Stimulated activated CD4-positive, alpha-beta T cell treated with anti-CD3 and anti-CD28 coated beads, Interleukin-12 subunit alpha, Interleukin-12 subunit beta, amount 100 ng/mL, for 24 hours (primary cell): ENCODE data around the gene ERBB4.

Source experiments
- DNase-seq, 2 experiments: peaks; one replicate each; pipeline ENCODE4 v3.0.0-alpha.2; 2020; ENCODE audit warnings: low read depth in 2 of 2

Gene ERBB4

GRCh38 chr2:212538305-212539071 lies at the start of gene ERBB4:
ERBB4 (minus strand) TSS chr2:212538802; CDS start chr2:212538530, 272 bp downstream.
- DNase-seq = no peak

DNA sequence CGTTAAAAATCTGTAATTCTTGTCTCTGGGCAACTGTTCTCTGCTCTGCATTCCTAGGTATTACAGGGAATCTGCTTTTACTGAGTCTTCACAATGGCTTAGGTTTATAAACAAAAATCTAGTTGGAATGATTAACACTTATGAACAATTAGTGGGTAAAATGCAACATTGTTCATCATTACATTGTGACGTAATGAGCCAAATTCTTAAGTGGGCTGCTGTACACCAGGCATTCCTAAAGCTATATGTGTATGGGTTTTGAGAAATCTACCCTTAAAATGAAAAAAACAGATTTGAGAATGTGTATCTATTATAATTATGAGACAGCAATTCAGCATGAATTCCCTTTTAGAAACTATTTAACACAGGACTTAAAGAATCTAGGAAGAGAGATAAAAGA lies 41.5 kb upstream of the ERBB4 start:
- DNase-seq = no peak

DNA sequence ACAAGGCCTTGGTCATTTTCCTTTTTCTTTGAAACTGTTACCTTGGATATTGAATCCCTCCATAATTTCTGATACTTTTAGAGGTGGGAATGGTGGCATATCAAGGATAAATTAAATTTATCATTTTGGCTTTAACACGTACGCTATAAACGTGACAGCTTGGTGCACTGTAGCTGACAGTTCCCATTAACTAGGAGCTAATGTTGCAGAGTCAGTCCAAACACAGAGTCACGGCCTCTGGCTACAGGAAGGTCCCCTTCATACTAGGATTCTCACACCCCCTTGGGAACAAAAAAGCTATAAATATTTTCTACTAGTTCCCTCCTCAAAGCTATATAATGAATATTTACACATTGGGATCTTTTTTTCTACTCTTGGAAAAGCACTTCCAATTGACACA lies 17.7 kb upstream of the ERBB4 start:
- DNase-seq = no peak

DNA sequence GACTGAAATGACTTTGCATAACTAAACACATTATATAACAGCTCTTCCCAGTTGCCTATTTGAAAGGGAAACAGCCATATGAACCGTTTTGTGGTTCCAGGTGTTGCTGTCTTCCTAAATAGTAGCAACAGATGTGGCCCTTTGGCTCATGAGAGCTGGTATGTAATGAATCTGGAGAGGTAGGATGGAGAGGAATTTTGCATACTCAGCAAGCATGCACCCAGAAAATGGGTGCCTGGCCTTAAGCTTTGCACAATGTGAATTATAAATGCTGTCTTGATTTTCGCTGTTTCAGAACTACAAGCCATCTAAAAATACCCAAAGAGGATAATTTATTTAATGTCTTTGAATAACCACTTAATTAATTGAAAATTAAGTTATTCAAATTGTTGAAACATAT lies 15.6 kb upstream of the ERBB4 start:
- DNase-seq = no peak

DNA sequence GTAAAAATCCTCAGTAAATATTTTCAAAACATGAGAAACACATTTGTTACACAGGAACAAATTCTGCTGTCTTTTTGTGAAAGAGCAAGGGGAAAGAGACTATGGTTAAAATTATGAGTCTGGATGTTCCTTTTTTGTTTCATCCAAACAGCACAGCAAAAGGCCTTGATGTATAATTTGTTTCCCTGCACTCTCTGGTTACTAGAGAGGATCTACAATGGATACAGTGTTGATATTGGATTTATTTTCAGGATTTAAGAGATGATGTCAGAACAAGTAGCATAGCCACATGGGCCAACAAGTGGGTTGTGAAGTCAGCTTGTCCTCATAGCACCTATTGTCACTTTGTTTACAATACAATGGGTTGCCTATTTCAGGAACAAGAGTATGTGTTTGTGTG lies 11.3 kb upstream of the ERBB4 start:
- no peak for DNase-seq

DNA sequence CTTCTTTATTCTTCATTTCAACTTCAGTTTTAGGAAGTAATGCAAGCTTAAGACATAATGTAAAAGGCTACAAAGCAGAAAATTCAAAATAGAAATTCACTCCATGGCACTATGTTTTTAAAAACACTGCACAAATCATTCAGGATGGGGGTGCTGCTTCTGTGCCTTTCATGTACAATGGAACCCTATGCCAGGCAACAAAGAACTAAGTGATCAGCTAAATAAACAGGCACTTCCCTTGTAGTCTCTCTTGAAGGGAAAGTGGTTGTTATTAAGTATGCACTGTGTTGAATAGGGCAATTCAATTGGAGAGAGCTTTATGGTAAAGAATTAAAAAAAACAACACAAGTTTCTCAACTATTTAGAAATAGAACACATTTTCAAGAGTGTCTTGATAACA lies 10.9 kb upstream of the ERBB4 start:
- DNase-seq = no peak

DNA sequence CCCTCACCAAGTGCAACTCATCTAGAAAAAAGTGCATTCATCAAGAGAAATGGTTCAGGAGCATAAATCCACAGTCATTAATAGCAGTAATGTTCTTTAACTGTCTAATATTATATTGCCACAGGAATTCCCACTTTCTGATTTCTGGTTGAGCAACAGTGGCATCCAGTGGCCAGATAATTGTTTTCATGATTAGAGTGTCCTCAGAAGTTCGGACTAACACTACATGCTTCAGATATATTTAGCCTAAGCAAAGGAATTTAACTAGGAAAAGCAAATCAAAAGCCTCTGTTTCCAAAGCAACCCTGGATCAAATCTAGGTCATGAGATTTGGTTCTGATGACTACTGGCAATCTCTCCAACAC lies 9.8 kb upstream of the ERBB4 start:
- no peak for DNase-seq

DNA sequence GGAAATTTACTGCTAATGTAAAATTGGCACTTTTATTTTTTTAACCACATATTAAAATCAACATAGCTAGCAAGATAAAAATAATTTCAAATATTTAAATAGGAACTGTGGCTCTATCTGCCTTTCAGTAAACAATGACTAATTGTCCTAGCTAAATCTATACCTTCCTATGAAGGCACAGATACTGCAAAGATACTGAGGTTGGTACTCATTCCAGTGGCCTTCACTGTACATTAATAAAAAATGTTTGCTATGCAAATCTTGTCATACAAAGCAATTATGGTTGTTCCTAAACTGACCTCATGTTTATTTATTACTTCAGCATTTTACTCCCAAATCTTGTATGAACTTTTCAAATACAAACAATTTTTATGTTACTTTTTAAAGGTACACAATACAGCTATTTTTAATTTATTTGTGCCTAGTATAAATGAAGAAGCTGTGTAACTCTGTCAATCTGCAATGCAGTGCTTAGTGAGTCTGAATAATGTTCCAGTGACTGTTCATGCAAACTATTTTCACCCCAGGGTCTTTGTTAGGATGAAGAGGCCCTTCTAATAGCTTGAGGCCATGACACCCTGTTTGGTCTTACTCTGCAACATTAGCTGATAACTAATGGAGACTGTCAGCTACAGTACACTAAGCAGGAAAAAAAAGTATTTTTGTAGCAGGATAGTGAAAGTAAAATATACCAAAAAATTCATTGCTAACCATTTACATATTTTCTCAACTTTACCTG lies 9.3 kb upstream of the ERBB4 start:
- DNase-seq = no peak

DNA sequence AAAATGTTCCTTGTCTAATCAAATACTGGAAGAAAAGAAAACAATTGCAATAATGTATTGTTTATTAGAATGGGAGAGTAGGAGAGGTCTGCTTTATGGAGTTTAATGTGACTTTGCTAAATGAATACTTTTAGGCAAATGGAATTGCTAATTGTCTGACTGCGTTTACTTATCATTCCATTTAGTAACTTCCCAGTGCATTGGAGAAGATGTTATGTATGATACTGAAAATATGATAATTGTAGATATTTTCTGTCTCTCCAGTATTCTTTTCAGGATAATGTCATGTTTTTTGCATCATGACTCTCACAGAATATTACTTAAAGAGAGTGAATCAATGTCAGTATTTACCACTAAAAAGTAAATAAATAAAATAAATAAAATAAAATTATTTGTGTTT lies 8.1 kb upstream of the ERBB4 start:
- DNase-seq = no peak

- no peak for DNase-seq
These were observed 1.7 kb upstream of the ERBB4 start for GRCh38 chr2:212540341-212540740.

- no peak for DNase-seq
These were observed 674 bp upstream of the ERBB4 start for GRCh38 chr2:212539072-212539880.

DNA sequence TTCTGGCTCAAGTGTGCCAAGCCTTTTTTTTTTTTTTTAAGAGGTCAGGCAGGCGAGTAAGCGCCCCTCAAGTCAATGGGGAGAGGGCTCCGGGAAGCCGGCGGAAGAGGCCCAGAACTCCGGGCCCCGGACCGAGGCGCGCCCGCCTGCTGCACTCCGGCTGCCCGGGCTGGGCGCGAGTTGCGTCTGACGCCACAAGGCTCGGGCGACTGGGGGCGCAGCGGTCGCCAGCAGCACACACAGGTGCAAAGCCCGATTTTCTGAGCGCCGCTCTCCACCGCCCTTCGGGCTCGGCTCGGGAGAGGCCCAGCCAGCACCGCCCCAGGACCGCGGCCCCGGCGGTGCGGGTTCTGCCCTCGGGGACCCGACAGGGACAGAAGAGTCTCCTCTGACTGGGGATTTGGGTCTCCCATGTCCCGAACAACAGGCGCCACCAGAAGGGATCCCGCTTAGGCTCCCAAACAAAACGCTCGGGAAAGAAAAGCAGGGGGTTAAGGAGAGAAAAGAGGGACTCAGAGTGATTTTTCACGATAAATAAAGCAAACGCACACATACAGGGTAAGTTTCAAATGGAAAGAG lies 787 bp downstream of the ERBB4 start:
- DNase-seq = no peak

GRCh38 chr2:212536817-212537725 lies 1.5 kb downstream of the ERBB4 start:
- DNase-seq = no peak

DNA sequence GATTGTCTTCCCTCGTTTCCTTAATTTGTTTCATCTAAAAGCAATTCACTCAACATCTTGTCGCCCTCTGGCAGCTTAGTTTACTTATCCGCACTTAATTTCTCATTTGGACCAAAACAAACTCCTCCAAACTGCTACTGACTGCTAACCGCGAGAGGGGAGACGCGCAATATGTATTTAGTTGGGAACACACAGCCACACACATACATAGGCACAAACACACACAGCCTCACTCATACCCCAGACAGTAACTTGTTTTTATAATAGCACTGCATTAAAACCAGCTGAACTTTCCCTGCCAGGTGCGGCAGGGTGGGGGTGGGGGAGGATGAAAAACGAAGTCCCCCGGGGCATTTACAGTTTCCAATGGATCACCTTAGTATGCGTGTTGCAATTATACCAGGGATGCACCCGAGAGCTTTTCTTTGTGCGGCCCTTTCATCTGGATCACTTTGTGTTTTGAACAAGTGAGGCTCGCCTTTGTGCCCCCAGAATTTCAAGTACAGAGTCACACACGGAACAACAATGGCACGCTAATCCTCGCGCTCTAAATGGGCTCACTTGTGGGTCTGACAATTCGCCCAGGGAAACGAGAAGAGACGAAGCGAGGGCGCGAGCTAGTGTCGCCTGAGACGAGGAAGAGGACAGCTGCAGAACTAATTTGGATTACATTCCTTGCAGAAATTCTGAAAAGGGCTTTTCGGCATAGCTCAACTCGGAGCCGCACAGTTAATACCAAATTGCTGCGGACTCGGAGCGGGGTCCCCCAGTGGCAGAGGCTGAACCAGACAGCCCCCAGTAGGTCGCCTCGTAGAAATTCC lies 2.4 kb downstream of the ERBB4 start:
- DNase-seq = no peak

- no peak for DNase-seq
These were observed 4.3 kb downstream of the ERBB4 start for GRCh38 chr2:212534336-212534735.

DNA sequence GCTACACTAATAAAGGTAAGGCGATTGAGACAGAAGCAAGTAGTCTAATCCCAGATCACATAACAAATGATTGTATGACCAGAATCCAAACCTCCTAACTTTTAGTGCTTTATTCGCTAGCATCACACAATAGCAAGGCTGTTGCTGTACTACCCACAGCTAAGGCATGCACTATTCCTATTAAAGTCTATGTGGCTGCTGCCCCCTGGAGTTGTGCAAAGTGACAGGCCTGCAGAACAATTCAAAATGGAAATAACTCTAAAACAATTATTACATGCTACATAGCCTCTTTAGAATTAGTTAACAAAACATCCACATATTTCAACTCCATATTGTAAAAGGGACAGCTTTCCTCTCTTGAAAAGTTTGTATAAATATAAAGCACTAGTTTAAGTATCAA lies 6.0 kb downstream of the ERBB4 start:
- DNase-seq = no peak

DNA sequence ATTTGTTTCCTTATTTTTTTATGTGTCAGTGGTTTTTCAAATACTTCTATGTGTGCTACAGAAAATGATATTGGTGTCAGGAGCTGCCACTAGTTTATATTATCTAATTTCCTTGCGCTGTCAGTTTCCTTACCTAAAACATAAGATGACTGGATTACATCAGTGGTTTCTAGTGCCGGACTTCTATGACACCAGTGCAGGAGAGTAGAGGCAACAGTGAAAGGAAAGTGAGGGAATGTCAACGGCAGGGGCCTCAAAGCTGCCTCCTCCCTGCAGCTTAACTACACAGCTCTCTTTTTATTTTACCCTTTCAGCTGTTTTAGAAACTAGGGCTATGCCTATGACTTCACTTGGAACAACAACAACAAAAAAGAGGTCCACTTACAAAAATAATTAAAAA lies 6.5 kb downstream of the ERBB4 start:
- DNase-seq = no peak

- DNase-seq = no peak
These were observed 7.1 kb downstream of the ERBB4 start for GRCh38 chr2:212531499-212531898.

GRCh38 chr2:212530991-212531390 lies 7.6 kb downstream of the ERBB4 start:
- DNase-seq = no peak

DNA sequence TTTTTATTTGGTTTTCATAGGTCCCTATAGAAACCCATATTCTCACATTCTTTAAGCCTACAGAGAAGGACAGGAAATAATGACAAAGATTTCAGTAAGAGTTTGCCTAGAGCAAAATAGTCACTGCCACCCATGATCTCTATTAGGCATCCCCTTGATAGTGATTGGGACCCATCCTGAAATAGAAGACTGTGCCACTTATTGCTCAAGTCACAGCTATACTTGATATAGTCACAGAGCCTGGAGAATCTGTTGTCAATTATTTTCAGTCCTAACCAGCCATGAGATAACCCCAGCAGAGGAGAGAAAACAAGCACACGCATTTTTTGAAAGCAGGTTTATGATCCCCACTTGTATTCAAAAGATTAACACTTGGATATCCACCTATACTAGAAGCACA lies 8.2 kb downstream of the ERBB4 start:
- no peak for DNase-seq
